ENCODE data around the gene CA12. TPM values are rescaled to one million over a fixed set of nuclear protein-coding genes. Genes with fewer than 3 reads are reported as not detected.

Gene CA12
- total and polyA plus RNA-seq, 10 of the 15 experiments (the other 5 are each of a cell fraction or from before 2014, with no cell fraction given) = 0.03 to 0.10 TPM; not detected in 8

DNA sequence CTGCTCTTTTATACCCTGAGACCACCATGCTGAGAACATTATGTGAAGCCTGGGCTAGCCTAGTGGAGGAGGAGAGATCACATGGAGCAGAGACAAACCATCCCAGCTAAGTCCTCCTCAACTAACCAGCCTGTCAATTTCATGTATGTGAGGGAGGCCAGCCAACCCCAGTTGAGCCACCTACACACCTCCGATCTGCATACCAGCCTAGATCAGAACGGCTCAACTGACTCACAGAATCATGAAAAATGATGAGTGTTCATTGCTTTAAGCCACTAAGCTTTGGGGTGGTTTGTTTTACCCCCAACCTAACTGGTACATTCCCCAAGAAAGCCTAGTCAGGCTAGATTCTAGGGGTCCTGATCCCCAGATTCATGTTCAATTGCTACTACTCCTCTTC, 19.4 kb upstream of the CA12 start (continued):
- TF ChIP-seq E4F1 (IDR thresholded peaks at IDR 0.05; ENCODE audit: borderline replicate concordance, partially characterized antibody) = no peak
- no peak for TF ChIP-seq IRF4 (IDR thresholded peaks at IDR 0.05; ENCODE audit: low read depth, low read length)
- no peak for TF ChIP-seq CTCF (IDR thresholded peaks at IDR 0.05 in 2 of 3, conservative IDR thresholded peaks at IDR 0.05 in 1 of 3; ENCODE audit: control insufficient read depth in 2 of 3, extremely low read depth in 1 of 3, insufficient read depth in 1 of 3, low read depth in 3 of 3, low read length in 3 of 3)
- no peak for TF ChIP-seq RELA (IDR thresholded peaks at IDR 0.05; ENCODE audit: borderline replicate concordance, partially characterized antibody)
- TF ChIP-seq, protein P1, sequence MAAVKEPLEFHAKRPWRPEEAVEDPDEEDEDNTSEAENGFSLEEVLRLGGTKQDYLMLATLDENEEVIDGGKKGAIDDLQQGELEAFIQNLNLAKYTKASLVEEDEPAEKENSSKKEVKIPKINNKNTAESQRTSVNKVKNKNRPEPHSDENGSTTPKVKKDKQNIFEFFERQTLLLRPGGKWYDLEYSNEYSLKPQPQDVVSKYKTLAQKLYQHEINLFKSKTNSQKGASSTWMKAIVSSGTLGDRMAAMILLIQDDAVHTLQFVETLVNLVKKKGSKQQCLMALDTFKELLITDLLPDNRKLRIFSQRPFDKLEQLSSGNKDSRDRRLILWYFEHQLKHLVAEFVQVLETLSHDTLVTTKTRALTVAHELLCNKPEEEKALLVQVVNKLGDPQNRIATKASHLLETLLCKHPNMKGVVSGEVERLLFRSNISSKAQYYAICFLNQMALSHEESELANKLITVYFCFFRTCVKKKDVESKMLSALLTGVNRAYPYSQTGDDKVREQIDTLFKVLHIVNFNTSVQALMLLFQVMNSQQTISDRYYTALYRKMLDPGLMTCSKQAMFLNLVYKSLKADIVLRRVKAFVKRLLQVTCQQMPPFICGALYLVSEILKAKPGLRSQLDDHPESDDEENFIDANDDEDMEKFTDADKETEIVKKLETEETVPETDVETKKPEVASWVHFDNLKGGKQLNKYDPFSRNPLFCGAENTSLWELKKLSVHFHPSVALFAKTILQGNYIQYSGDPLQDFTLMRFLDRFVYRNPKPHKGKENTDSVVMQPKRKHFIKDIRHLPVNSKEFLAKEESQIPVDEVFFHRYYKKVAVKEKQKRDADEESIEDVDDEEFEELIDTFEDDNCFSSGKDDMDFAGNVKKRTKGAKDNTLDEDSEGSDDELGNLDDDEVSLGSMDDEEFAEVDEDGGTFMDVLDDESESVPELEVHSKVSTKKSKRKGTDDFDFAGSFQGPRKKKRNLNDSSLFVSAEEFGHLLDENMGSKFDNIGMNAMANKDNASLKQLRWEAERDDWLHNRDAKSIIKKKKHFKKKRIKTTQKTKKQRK (IDR thresholded peaks at IDR 0.05; ENCODE audit: low read depth, low read length) = no peak
